Mesodermal cell (in vitro differentiated cells): ENCODE results near the gene BACH1.

Experiments
- H3K27ac ChIP-seq: 2 replicates; pipeline ENCODE4 v1.7.0; 2013; ENCODE audit warnings: mild to moderate bottlenecking, low read depth, low read length, moderate library complexity; ENCODE audit not compliant: severe bottlenecking
- H3K36me3 ChIP-seq: 2 replicates; pipeline ENCODE4 v1.7.1; 2013; ENCODE audit warnings: mild to moderate bottlenecking, low read length, moderate library complexity; ENCODE audit not compliant: control insufficient read depth, insufficient read depth
- H3K4me1 ChIP-seq: one replicate; pipeline ENCODE4 v1.7.1; 2013; ENCODE audit warnings: mild to moderate bottlenecking, low read length; ENCODE audit not compliant: insufficient read depth, control insufficient read depth, poor library complexity, severe bottlenecking
- H3K4me3 ChIP-seq: 2 replicates; pipeline ENCODE4 v1.7.0; 2013; ENCODE audit warnings: low read length, control low read depth, mild to moderate bottlenecking; ENCODE audit not compliant: insufficient read depth, poor library complexity, severe bottlenecking; ENCODE audit errors: extremely low read depth
- H3K9me3 ChIP-seq: 2 replicates; pipeline ENCODE4 v1.7.1; 2013; ENCODE audit warnings: mild to moderate bottlenecking, low read length, moderate library complexity; ENCODE audit not compliant: control insufficient read depth
- WGBS, 2 experiments: methylation state at CpG; one replicate each; pipeline ENCODE4 v1.1.5; 2013; ENCODE audit warnings: missing lambda C conversion rate in 2 of 2; ENCODE audit not compliant: insufficient coverage in 2 of 2; 5-methylcytosine and 5-hydroxymethylcytosine counted together

BACH1 gene

GRCh38 chr21:29293495-29293894 is 5.2 kb upstream of the BACH1 start:
- no peaks in the 10 kb centered on the region for H3K4me1 ChIP-seq
- H3K36me3 ChIP-seq, result no peaks in the 10 kb centered on the region
- H3K4me3 ChIP-seq, result no peak overlapping the region
- peaks cover 3% of the 10 kb centered on the region for H3K9me3 ChIP-seq
- WGBS, 2 experiments, result 71 to 100% methylated on average over 2 of the region's 2 CpGs
- H3K27ac ChIP-seq, result no peak overlapping the region

GRCh38 chr21:29295066-29295650 is 3.6 kb upstream of the BACH1 start:
- Histone ChIP-seq H3K27ac (no peak overlapping the region), H3K4me1 (no peaks in the 10 kb centered on the region), H3K4me3 (no peak overlapping the region), H3K36me3 (no peaks in the 10 kb centered on the region), H3K9me3 (peaks cover 3% of the 10 kb centered on the region)
- 95 to 98% methylated on average over 5 to 7 of the region's 9 CpGs for WGBS, 2 experiments

- Histone ChIP-seq H3K4me1 (peaks cover 6% of the 10 kb centered on the region), H3K4me3 (no peak overlapping the region), H3K36me3 (no peaks in the 10 kb centered on the region), H3K27ac (no peak overlapping the region), H3K9me3 (peaks cover 3% of the 10 kb centered on the region)
- WGBS, 2 experiments, result 83 to 96% methylated on average over 2 to 3 of the region's 3 CpGs
Observed at GRCh38 chr21:29296446-29296845, 2.3 kb upstream of the BACH1 start.

GRCh38 chr21:29297483-29298347 is 1.0 kb upstream of the BACH1 start:
- Histone ChIP-seq H3K9me3 (peaks cover 3% of the 10 kb centered on the region), H3K4me1 (peaks cover 15% of the 10 kb centered on the region), H3K4me3 (peak overlapping the region; percentile 69), H3K27ac (no peak overlapping the region), H3K36me3 (no peaks in the 10 kb centered on the region)
- 95 to 97% methylated on average over 21 to 22 of the region's 27 CpGs for WGBS, 2 experiments

- Histone ChIP-seq H3K4me3 (peak overlapping the region; percentile 69), H3K36me3 (no peaks in the 10 kb centered on the region), H3K9me3 (peaks cover 3% of the 10 kb centered on the region), H3K4me1 (peaks cover 17% of the 10 kb centered on the region), H3K27ac (peak overlapping the region; percentile 96)
- WGBS, 2 experiments, result 0% methylated on average over 42 to 63 of the region's 75 CpGs
Observed at GRCh38 chr21:29299046-29299915, 559 bp downstream of the BACH1 start.

- Histone ChIP-seq H3K27ac (peak overlapping the region; percentile 96), H3K4me1 (peaks cover 21% of the 10 kb centered on the region), H3K36me3 (no peaks in the 10 kb centered on the region), H3K4me3 (peak overlapping the region; percentile 69), H3K9me3 (peaks cover 3% of the 10 kb centered on the region)
- WGBS, 2 experiments, result 0 to 28% methylated on average over 2 to 7 of the region's 13 CpGs
Observed at GRCh38 chr21:29299916-29300806, 1.4 kb downstream of the BACH1 start.

- peak overlapping the region; percentile 69 for H3K4me3 ChIP-seq
- no peak overlapping the region for H3K27ac ChIP-seq
- 33% methylated on average over 1 of the region's 3 CpGs; no CpG with 5 or more reads in 1 of the 2 experiments for WGBS, 2 experiments
- H3K36me3 ChIP-seq, result no peaks in the 10 kb centered on the region
- H3K9me3 ChIP-seq, result peaks cover 3% of the 10 kb centered on the region
- peaks cover 23% of the 10 kb centered on the region for H3K4me1 ChIP-seq
Observed at GRCh38 chr21:29300807-29301138, 2.1 kb downstream of the BACH1 start.

GRCh38 chr21:29301691-29302090 is 3.0 kb downstream of the BACH1 start:
- 89% methylated on average over 1 of the region's 6 CpGs; no CpG with 5 or more reads in 1 of the 2 experiments for WGBS, 2 experiments
- H3K4me3 ChIP-seq, result no peak overlapping the region

GRCh38 chr21:29302359-29302875 is 3.7 kb downstream of the BACH1 start:
- Histone ChIP-seq H3K4me3 (no peak overlapping the region), H3K4me1 (peaks cover 23% of the 10 kb centered on the region)
- WGBS, 2 experiments, result 88 to 93% methylated on average over 3 of the region's 5 CpGs

More at GRCh38 chr21:29301691-29302090, 3.0 kb downstream of the BACH1 start:
- H3K4me1 ChIP-seq, result peaks cover 23% of the 10 kb centered on the region
- no peaks in the 10 kb centered on the region for H3K9me3 ChIP-seq
- no peaks in the 10 kb centered on the region for H3K36me3 ChIP-seq
- no peak overlapping the region for H3K27ac ChIP-seq

More at GRCh38 chr21:29302359-29302875, 3.7 kb downstream of the BACH1 start:
- peaks cover 3% of the 10 kb centered on the region for H3K36me3 ChIP-seq
- no peak overlapping the region for H3K27ac ChIP-seq
- H3K9me3 ChIP-seq, result no peaks in the 10 kb centered on the region
